T-helper 9 cell (primary cell): ENCODE results near the gene MBD3L3.
A peak's percentile ranks its signal among the peaks of the same experiment; 100 is the strongest.
"Not testable (repeated sequence)": the region's sequence is repeated elsewhere in the genome, so short reads cannot be mapped to it uniquely, and the experiment has no call there.

Experiments
- DNase-seq: peaks from one replicate; pipeline ENCODE4 v3.0.0-alpha.2; 2020
- total RNA-seq, 2 donors: gene quantifications; one replicate each; lab custom pipeline; 2026; lab: John Stamatoyannopoulos, UW

The MBD3L3 gene
- total RNA-seq: 0 reads per million in 2 donors

DNA sequence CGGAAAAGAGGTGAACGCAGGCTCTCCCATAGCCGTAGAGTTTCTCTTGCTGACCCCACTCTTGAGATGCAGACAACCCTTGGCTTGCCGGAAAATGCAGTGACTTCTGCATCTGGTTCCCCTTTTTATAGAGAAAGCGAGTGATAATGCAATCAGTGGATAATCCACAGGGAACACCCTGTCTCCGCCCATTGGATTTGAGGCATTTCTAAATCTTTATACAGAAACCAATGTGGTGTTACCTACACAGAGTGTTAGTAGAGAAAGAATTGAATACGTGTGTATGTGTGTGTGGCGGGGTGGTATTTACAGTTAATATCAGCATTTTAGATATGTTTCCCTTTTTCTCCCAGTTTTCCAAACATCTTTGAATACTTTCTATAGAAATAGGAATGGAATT is at the start of gene MBD3L3:
MBD3L3 (minus strand) TSS at position 101 of the 400 bp plus-strand sequence; CDS start at position 30, 71 bp downstream.
- not testable (repeated sequence) for DNase-seq

DNA sequence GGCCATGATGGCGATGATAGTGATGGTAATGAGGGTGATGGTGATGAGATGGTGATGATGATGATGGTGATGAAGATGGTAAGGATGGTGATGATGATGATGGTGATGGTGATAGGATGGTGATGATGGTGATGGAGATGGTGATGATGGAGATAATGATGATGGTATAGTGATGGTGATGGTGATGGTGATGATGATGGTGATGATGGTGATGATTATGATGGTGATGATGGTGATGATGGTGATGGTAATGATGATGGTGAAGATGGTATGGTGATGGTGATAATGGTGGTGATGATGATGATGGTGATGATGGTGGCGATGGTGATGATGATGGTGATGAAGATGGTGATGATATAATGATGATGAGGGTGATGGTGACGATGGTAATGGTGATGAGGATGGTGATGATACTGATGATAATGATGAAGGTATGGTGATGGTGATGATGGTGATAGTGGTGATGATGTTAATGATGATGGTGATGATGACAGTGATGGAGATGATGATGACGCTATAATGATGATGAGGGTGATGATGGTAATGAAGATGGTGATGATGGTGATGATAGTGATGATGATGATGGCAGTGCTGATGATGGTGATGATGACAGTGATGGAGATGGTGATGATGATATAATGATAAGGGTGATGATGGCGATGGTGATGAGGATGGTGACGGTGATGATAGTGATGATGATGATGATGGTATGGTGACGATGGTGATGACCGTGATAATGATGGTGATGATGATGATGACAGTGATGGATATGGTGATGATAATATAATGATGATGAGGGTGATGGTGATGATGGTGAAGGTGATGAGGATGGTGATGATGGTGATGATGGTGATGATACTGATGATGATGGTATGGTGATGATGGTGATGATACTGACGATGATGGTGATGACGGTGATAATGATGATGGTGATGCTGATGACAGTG is 48.5 kb upstream of the MBD3L3 start:
- DNase-seq: no peak

DNA sequence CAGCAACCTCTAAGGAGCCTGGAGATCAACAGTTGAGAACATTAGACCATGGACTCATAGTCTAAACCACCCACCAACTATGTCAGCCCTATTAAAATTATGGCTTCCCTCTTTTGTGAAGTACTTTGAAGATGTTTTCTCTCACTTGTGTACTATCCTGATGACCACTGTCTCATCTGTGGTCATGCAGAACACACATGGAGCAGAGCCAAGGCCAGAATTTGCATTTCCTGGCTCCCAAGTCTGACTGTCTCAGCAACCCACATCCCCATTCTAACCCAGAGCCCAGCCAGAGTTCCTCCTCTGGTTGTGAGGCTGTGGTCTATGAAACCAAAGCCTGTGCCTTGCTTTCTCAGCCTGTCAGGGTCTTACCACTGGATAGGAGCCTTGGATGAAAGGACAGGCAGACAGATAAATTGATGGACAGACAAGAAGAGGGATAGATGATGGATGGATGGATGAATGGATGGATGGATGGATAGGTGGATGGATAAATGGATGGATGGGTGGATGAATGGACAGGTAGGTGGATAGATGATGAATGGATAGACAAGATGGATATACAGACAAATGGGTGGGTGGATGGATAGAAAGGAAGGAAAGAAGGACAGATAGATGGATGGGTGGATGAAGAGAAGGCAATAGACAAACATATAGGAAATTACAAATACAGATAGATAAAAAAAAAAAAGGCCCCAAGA is 46.4 kb upstream of the MBD3L3 start:
- DNase-seq: no peak

- no peak for DNase-seq
These were observed 43.2 kb upstream of the MBD3L3 start for GRCh38 chr19:7101498-7102253.

GRCh38 chr19:7099597-7099921 is 41.1 kb upstream of the MBD3L3 start:
- DNase-seq: no peak

DNA sequence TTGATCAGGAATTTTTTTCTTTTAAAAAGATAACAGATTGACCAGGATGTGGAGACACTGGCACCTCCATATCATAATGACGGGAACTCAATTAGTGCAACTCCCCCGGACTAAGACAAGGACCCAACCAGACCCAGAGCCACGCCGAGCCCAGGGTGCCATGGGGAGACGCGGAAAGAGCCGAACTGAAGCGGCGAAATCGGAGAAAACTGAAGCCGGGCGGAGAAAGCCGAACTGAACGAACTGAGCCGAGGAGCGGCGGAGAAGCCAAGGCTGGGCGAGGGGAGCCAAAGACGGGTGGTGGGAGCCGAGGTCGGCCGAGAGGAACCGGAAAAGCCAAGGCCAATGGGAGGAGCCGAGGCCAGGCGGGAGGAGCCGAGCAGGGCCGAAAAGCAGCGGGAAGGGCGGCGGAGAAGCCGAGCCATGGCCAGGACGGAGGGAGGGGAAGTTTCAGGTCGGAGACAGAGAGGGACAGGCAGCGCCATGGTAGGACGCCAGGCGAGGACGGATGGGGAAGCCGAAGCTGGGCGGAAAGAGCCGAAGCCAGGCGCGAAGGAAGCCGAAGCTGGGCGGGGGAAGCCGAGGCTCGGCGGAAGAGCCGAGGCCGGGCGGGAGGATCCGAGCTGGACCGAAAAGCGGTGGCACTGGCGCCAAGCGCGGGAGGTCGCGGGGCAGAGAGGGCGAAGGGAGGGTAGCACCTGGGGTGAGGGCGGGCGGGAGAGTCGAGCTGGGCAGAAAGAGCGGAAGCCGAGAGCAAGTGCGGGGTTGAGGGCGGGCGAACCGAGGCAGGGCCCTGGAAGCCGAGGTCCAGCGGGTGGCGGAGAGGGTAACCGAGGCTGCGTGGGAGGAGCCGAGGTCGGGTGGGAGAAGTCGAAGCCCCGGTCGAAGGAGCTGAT is 40.5 kb upstream of the MBD3L3 start:
- peak; percentile 81 for DNase-seq

GRCh38 chr19:7098096-7098495 is 39.6 kb upstream of the MBD3L3 start:
- no peak for DNase-seq

DNA sequence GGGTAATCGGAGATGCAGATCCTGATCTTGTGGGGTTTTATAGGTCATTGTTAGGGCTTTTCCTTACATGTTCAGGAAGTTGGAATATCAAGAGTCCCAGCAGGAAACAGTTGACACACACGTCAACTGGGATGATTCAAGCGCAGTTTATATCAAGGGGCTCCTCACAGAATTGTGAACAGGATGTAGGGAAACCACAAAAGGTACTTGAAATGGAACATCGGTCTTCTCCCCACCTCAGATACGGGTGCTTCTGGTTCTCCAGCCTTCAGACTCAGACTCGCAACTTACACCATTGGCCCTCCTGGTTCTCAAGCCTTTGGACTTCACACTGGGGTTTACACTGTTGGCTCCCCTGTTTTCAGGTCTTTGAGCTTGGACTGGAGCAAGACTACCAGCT is 30.5 kb upstream of the MBD3L3 start:
- no peak for DNase-seq

DNA sequence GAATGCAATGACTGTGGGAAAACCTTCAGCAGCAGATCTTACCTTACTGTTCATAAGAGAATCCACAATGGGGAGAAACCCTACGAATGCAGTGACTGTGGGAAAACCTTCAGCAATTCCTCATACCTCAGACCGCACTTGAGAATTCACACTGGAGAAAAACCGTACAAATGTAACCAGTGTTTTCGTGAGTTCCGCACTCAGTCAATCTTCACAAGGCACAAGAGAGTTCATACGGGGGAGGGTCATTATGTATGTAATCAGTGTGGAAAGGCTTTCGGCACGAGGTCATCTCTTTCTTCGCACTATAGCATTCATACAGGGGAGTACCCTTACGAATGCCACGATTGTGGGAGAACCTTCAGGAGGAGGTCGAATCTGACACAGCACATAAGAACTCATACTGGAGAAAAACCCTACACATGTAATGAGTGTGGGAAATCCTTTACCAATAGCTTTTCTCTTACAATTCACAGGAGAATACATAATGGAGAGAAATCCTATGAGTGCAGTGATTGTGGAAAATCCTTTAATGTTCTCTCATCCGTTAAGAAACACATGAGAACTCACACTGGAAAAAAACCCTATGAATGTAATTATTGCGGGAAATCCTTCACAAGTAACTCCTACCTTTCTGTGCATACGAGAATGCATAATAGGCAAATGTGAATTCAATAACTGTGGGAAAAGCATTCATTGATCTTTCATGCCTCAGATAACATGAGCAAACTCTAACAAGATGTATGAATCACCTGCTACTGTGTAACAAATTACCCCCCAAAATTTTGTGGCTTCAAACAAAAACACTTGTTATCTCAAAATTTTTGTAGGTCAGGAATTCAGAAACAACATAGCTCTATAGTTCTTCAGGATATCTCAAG is 24.8 kb upstream of the MBD3L3 start:
- DNase-seq: no peak

DNA sequence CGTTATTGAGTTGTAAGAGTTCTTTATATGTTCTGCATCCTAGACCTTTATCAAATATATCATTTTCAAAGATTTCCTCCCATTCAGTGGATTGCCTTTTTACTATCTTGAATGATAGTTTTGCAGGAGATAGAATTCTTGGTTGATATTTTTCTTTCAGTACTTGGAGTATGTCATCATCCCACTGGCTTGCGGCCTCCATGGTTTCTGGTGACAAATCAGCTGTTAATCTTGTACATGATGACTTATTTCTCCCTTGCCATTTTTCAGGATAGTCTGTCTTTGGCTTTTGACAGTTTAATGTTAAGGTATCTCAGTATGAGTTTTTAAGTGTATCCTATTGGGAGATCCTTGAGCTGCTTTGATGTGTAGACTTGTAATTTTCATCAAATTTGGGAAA is 19.5 kb upstream of the MBD3L3 start:
- no peak for DNase-seq

GRCh38 chr19:7076151-7076550 is 17.7 kb upstream of the MBD3L3 start:
- DNase-seq: no peak

- no peak for DNase-seq
These were observed 16.3 kb upstream of the MBD3L3 start for GRCh38 chr19:7074705-7075282.

- DNase-seq: no peak
These were observed 14.1 kb upstream of the MBD3L3 start for GRCh38 chr19:7072541-7072940.

GRCh38 chr19:7069904-7070226 is 11.4 kb upstream of the MBD3L3 start:
- no peak for DNase-seq

DNA sequence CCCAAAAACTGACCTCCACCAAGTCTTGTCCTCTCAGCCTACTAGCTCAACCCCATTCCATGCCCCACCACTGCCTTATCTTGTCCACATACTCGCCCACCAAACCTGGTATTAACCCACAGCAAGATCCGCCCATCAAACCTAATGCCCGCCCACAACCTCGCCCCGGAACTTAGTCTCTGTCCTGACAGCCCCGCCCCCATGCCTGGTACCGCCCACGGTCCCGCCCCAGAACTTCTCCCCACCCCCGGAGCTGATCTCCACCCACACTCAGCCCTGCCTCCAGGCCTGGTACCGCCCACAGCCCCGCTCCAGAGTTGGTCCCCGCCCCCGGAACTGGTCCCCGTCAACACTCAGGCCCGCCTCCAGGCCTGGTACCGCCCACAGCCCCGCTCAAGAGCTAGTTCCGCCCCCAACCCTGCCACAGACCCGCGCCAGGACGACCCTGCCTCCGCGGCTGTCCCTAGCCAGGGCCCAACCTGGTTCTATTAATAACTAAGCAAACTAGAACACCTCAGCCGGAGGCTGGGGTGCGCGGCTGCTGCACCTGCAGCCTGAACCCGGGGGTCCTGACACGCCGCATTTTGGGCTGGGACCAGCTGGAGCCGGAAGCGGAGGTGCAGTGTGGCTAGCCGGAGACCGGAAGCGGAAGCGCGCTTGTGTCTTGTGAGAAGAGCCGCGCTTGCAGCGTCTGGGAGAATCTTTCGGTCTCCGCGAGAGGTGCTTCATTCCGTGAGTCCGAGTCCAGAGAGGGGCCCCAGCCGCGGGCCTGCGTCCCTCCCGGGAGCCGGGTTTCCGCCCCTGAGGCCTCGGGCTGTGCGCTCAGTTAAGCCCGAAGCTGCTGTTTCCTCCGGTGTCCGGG is 10.8 kb upstream of the MBD3L3 start, which contains the start of gene ZNF557:
ZNF557 (plus strand) TSS at position 662 of the 862 bp plus-strand sequence. CDS start 5,372 bp downstream, outside the sequence.
- peak; percentile 99 for DNase-seq

DNA sequence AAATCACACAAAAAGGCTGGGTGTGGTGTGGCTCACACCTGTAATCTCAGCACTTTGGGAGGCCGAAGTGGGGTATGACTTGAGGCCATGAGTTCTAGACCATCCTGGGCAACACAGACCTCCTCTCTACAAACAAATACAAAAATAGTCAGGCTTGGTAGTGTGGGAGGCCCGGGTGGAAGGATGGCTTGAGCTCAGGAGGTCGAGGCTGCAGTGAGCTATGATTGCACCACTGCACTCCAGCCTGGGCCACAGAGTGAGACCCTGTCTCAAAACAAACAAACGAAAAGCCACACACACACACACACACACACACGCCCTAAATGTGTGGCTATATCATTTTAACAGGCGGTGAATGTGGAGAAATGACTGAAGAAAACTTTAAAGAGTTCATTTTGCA is 10.1 kb upstream of the MBD3L3 start:
- no peak for DNase-seq

GRCh38 chr19:7067716-7068115 is 9.2 kb upstream of the MBD3L3 start:
- DNase-seq: no peak

GRCh38 chr19:7067122-7067521 is 8.6 kb upstream of the MBD3L3 start:
- DNase-seq: not testable (repeated sequence)

DNA sequence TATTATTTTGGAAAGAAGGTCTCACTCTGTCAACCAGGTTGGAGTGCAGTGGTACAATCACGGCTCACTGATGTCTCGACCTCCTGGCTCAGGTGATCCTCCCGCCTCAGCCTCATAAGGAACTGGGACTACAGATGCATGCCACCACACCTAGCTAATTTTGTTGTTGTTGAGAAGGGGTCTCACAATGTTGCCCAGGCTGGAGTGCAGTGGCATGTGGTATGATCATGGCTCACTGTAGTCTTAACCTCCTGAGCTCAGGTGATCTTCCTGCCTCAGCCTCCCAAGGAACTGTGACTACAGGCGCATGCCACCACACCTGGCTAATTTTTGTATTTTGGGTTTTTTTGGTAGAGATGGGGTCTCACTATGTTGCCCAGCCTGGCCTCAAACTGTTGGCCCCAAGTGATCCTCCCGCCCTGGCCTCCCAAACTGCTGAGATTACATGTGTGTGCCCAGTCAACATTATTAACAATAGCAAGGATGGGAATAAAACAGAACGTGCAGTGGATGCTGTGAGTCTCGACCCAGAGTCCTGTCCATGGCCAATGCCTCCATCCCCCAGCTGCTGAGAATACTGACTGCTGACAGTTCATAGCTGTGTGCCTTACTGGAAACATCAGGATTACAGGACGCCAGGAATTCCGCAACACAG is 5.4 kb upstream of the MBD3L3 start:
- no peak for DNase-seq
